Endometrial microvascular endothelial cells (primary cell): ENCODE measurements around the gene RNF145. TPM values are rescaled to one million over a fixed set of nuclear protein-coding genes. Genes with fewer than 3 reads are reported as not detected.
"Not testable (repeated sequence)": the region's sequence is repeated elsewhere in the genome, so short reads cannot be mapped to it uniquely, and the experiment has no call there.

Experiments
- in situ Hi-C: cut with HindIII; loops from 2 replicates; pipeline ENCODE4 v1.10.0; 2017; ENCODE audit warnings: low sequenced_read_pairs, low pct_unique_long_range_greater_than_20kb; ENCODE audit errors: inconsistent ontology term
- total RNA-seq: library from RNA; depleted of rRNA; stranded (reverse); fragments of >200 nt; gene quantifications from one replicate; pipeline ENCODE4 v1.2.3, GENCODE V29; 2015; ENCODE audit errors: inconsistent ontology term

The RNF145 gene
- total RNA-seq, 1 donor from 2014 or later, result 61.1 TPM

- in situ Hi-C loops, result no loop called here
Measured at GRCh38 chr5:159171274-159171673, 38.1 kb downstream of the RNF145 start.

- in situ Hi-C loops, result no loop called here
Measured at GRCh38 chr5:159170021-159170420, 39.3 kb downstream of the RNF145 start.

- in situ Hi-C loops, result no loop called here
Measured at GRCh38 chr5:159166416-159166815, 42.9 kb downstream of the RNF145 start.

DNA sequence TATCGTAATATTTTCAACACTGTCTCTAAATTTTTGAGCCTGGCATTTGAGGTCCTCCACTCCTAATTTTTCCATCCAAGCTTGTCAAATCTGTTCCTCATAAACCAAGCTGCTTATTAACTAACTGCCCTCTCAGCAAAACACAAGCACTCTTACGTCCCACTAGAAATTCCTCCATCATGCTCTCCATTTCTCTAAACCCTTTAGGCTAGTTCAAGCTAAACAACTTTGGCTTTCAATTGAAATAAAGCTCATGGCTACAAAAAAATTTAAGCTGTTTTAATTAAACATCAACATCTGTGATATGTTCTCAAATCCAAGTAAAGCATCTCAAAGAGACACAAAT is 45.7 kb downstream of the RNF145 start:
- in situ Hi-C loops, result loop anchor here (5.0 kb wide), 1 partner anchor 99 kb away; the partner anchor contains the start of gene UBLCP1

- in situ Hi-C loops, result loop anchor here (5.0 kb wide), 1 partner anchor 99 kb away; the partner anchor contains the start of gene UBLCP1
Measured at GRCh38 chr5:159163027-159163700, 46.2 kb downstream of the RNF145 start.

DNA sequence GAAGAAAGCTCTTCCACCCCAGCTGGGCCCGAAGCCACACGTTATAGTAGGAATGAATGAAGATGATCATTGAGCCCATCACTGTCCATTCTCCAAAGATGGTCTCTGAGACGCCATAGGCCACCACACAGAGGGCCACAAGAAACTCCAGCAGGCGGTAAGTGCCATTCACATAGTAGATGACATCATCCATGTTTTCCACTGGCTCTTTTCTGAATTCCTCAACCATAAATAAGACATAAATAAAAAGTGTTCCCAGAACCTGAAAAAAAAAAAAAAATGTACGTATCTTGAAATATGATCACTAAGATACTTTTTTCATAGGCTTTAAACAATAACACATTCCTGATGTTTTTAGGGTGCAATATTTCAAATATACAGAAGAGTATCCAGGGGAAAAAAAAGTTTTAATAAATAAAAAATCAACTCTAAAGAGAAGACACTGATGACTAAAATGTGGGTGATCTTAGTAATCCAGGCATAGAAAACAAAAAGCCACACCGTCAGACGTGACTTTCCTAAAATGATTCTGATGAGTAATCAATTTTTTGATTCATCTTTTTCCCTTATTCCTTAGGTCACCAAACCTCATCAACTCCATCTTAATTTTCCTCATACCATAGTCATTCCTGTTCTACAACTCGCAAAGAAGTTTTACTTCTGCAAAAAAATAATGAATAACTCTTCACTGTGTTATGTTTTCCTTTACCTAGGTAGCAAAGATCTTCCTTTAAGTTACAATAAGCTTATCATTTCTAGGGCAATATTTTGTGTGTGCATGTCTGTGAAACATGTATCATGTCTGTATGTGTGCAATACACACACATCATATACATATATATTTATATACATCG is 47.8 kb downstream of the RNF145 start:
- in situ Hi-C loops, result loop anchor here (5.0 kb wide), 1 partner anchor 101 kb away; the partner anchor contains the start of gene UBLCP1

- in situ Hi-C loops, result not testable (repeated sequence)
Measured at GRCh38 chr5:159158553-159159091, 50.7 kb downstream of the RNF145 start.

DNA sequence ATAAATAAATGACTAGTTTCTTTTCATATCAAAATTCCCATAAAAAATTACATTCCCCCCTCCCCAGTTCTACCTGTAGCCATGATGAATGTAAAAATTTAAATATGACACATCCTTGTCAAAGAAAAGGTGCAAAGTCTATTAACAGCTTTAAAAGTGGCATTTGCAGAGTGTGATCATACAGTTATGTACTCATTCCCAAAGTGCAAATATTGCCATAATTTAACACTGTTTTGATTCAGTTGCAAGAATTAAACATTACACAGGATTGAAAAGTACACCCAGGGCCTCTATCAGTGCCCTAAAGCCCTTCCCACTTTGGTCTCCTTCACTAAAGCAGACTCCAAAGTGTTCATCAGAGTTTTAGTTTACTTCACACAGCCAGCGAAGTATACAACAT is 51.8 kb downstream of the RNF145 start:
- in situ Hi-C loops, result no loop called here

GRCh38 chr5:159156426-159157238 is 52.7 kb downstream of the RNF145 start:
- in situ Hi-C loops, result no loop called here

GRCh38 chr5:159155960-159156359 is 53.4 kb downstream of the RNF145 start:
- in situ Hi-C loops, result no loop called here

GRCh38 chr5:159152876-159153275 is 56.5 kb downstream of the RNF145 start:
- in situ Hi-C loops, result no loop called here

GRCh38 chr5:159149085-159149484 is 60.3 kb downstream of the RNF145 start:
- in situ Hi-C loops, result no loop called here

- in situ Hi-C loops, result no loop called here
Measured at GRCh38 chr5:159147976-159148375, 61.4 kb downstream of the RNF145 start.

DNA sequence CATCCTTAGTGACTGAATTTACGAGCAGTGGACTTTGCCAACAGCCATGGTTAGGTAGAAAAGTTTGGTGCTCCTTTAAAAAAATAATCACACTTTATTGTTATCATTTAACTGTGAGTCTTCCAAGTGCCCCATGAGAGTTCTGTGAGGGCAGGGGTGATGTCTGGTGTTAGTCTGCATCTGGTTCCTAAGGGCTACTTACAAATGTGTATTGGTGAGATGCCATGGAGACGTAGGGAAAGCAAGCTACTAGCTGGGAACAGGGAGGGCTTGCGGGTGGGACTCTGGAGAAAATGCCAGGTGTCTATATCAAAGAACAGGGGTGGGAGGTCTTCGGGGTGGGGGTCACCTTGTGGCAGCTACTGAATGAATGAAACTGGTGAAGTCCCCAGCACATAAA is 62.5 kb downstream of the RNF145 start:
- in situ Hi-C loops, result no loop called here

GRCh38 chr5:159145160-159145559 is 64.2 kb downstream of the RNF145 start:
- in situ Hi-C loops, result not testable (repeated sequence)

DNA sequence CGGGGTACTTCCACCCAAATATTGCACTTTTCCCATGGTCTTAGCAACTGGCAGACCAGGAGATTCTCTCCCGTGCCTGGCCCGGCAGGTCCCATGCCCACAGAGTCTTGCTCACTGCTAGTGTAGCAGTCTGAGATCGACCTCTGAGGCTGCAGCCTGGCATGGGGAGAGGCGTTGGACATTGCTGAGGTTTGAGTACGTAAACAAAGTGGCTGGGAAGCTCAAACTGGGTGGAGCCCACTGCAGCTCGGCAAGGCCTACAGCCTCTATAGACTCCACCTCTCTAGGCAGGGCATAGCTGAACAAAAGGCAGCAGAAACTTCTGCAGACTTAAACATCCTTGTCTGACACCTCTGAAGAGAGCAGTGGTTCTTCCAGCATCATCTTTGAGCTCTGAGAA is 69.6 kb downstream of the RNF145 start:
- in situ Hi-C loops, result no loop called here

DNA sequence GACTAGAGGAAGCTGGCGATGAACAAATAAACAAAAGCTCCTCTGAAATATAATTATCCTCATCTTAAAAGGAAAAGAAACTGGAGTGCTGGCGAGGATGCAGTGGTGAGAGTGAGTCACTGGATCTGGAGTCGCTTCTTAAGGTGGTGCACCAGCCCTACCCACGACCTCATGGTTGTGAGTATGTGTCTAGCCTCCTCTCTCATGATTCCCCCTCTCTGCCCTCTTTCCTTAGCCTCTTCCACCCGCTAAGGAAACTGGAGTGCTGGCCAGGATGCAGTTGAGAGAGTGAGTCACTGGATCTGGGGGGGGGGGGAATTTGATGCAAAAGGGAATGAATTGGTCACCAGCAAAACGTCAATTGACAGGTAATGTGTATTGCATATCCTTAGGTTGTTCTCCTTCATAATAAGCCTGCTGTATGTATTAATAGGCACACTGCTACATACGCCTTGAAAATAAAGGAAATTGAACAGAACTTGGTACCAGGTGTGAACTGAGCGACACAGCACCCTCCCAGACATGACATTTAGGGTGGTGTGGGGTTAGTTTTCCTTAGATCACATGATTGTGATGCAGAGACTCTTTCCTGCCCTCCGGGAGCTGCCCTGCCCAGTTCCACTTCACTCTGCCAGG is 73.3 kb downstream of the RNF145 start:
- in situ Hi-C loops, result no loop called here

- in situ Hi-C loops, result no loop called here
Measured at GRCh38 chr5:159133041-159133741, 76.2 kb downstream of the RNF145 start.
